IMR-90 (cell line): ENCODE measurements around the gene PPIA. TPM values are rescaled to one million over a fixed set of nuclear protein-coding genes. Genes with fewer than 3 reads are reported as not detected.

Source experiments
- ATAC-seq: fragments of 200-7000 bp; cut with Tn5 transposase; 2 replicates; pipeline ENCODE4 v1.9.1; 2020; ENCODE audit warnings: low read depth, mild to moderate bottlenecking, moderate library complexity
- BruUV-seq: library from RNA; stranded (reverse); fragments of 400-500 nt; replicated peaks from 2 replicates; lab custom pipeline; 2021; lab: Mats Ljungman, UMichigan
- CTCF ChIA-PET: fragments of 300-600 bp; formaldehyde crosslinking; extraction: SDS; loops from one replicate; lab custom pipeline; 2021; ENCODE audit warnings: antibody characterized with exemption; lab: Yijun Ruan, JAX
- POLR2A ChIA-PET: fragments of 300-600 bp; sonication (Branson Sonifier 250); formaldehyde crosslinking; loops from one replicate; lab custom pipeline; 2022; ENCODE audit warnings: antibody characterized with exemption; ENCODE audit not compliant: unreplicated experiment; lab: Charles Lee
- DNase-seq: peaks from one replicate; pipeline ENCODE4 v3.0.0; 2013
- H2AFZ ChIP-seq: replicated peaks from 2 replicates; pipeline ENCODE3; 2013; ENCODE audit warnings: low read length, mild to moderate bottlenecking; ENCODE audit not compliant: poor library complexity
- H2AK5ac ChIP-seq: 2 replicates; pipeline ENCODE4 v1.6.1; 2013; ENCODE audit warnings: low read depth, low read length, inconsistent platforms
- H2AK9ac ChIP-seq: replicated peaks from 2 replicates; pipeline ENCODE3; 2013; ENCODE audit warnings: mild to moderate bottlenecking, low read depth, low read length, moderate library complexity; ENCODE audit not compliant: poor library complexity
- H2BK120ac ChIP-seq: 2 replicates; pipeline ENCODE4 v1.6.1; 2013; ENCODE audit warnings: low read depth, low read length, inconsistent platforms
- H2BK15ac ChIP-seq: 3 replicates; pipeline ENCODE4 v1.6.1; 2013; ENCODE audit warnings: low read depth, low read length, inconsistent platforms
- H2BK20ac ChIP-seq: 2 replicates; pipeline ENCODE4 v1.6.1; 2013; ENCODE audit warnings: low read depth, mild to moderate bottlenecking, inconsistent platforms, low read length, moderate library complexity
- H2BK5ac ChIP-seq: 2 replicates; pipeline ENCODE4 v1.6.1; 2013; ENCODE audit warnings: mild to moderate bottlenecking, low read depth, low read length, inconsistent platforms; ENCODE audit not compliant: poor library complexity, severe bottlenecking
- H3K14ac ChIP-seq: replicated peaks from 2 replicates; pipeline ENCODE4 v1.6.1; 2013; ENCODE audit warnings: low read depth, low read length, inconsistent platforms
- H3K18ac ChIP-seq: 2 replicates; pipeline ENCODE4 v1.6.1; 2013; ENCODE audit warnings: low read depth, low read length, control low read depth
- H3K23ac ChIP-seq: 2 replicates; pipeline ENCODE4 v1.6.1; 2013; ENCODE audit warnings: low read depth, low read length, inconsistent platforms
- H3K27ac ChIP-seq: 2 replicates; pipeline ENCODE4 v1.5.1; 2013; ENCODE audit warnings: mild to moderate bottlenecking, control low read depth, low read length; ENCODE audit not compliant: insufficient read depth
- H3K27me3 ChIP-seq: 2 replicates; pipeline ENCODE4 v1.6.1; 2013; ENCODE audit warnings: low read length; ENCODE audit not compliant: control insufficient read depth, insufficient read depth
- H3K36me3 ChIP-seq: 2 replicates; pipeline ENCODE4 v1.6.1; 2013; ENCODE audit warnings: low read length, mixed read lengths; ENCODE audit not compliant: control insufficient read depth, insufficient read depth
- H3K4ac ChIP-seq: 2 replicates; pipeline ENCODE4 v1.6.1; 2013; ENCODE audit warnings: low read depth, low read length, inconsistent platforms
- H3K4me1 ChIP-seq: 2 replicates; pipeline ENCODE4 v1.6.1; 2013; ENCODE audit warnings: low read length, mixed read lengths; ENCODE audit not compliant: control insufficient read depth, insufficient read depth
- H3K4me2 ChIP-seq: 2 replicates; pipeline ENCODE4 v1.6.1; 2013; ENCODE audit warnings: low read depth, mild to moderate bottlenecking, control low read depth, low read length, moderate library complexity
- H3K4me3 ChIP-seq: 2 replicates; pipeline ENCODE4 v1.5.1; 2013; ENCODE audit warnings: low read depth, mild to moderate bottlenecking, control low read depth, low read length, moderate library complexity; ENCODE audit not compliant: insufficient read depth
- H3K56ac ChIP-seq: 2 replicates; pipeline ENCODE4 v1.6.1; 2013; ENCODE audit warnings: low read length, inconsistent platforms; ENCODE audit not compliant: insufficient read depth; ENCODE audit errors: extremely low read depth
- H3K79me1 ChIP-seq, 2 experiments: 2 replicates each; pipeline ENCODE4 v1.6.1; 2013; ENCODE audit warnings: low read length in 2 of 2, inconsistent platforms in 1 of 2, low read depth in 1 of 2
- H3K9ac ChIP-seq: 2 replicates; pipeline ENCODE4 v1.6.1; 2013; ENCODE audit warnings: low read depth, low read length, control low read depth
- H3K9me1 ChIP-seq: 2 replicates; pipeline ENCODE4 v1.6.1; 2013; ENCODE audit warnings: low read length, inconsistent platforms; ENCODE audit not compliant: insufficient read depth
- H3K9me3 ChIP-seq: 2 replicates; pipeline ENCODE4 v1.6.1; 2013; ENCODE audit warnings: low read length; ENCODE audit not compliant: control insufficient read depth, insufficient read depth
- H4K20me1 ChIP-seq: 2 replicates; pipeline ENCODE4 v1.6.1; 2013; ENCODE audit warnings: low read length, inconsistent platforms; ENCODE audit not compliant: insufficient read depth
- H4K5ac ChIP-seq: 2 replicates; pipeline ENCODE4 v1.6.1; 2013; ENCODE audit warnings: mild to moderate bottlenecking, low read depth, low read length, control low read depth
- H4K8ac ChIP-seq, 2 experiments: 2 replicates each; pipeline ENCODE4 v1.6.1; 2013; ENCODE audit warnings: low read depth in 2 of 2, low read length in 2 of 2, control low read depth in 1 of 2, inconsistent platforms in 1 of 2
- H4K91ac ChIP-seq: 2 replicates; pipeline ENCODE4 v1.6.1; 2013; ENCODE audit warnings: low read depth, low read length, inconsistent platforms; ENCODE audit not compliant: insufficient read depth
- RFX5 ChIP-seq: IDR thresholded peaks from 2 replicates; pipeline ENCODE4 v1.8.0; 2012; ENCODE audit warnings: low read depth, mild to moderate bottlenecking, low read length, moderate library complexity
- SMC3 ChIP-seq: fragments of 150-350 bp; IDR thresholded peaks from 2 replicates; pipeline ENCODE4 v1.6.1; 2016; ENCODE audit warnings: low read depth, mild to moderate bottlenecking, antibody characterized with exemption, low read length, moderate library complexity
- WGBS, 2 experiments: methylation state at CpG; one replicate each; pipeline versions ENCODE4 v1.1.5 to v1.1.7; 2013; ENCODE audit warnings: missing lambda C conversion rate in 2 of 2; ENCODE audit not compliant: insufficient read length in 1 of 2; ENCODE audit errors: extremely low coverage in 2 of 2; 5-methylcytosine and 5-hydroxymethylcytosine counted together
- dilution Hi-C: fragments of 300-500 bp; cut with HindIII; formaldehyde crosslinking; loops from one replicate; pipeline ENCODE4 v1.14.3; 2018; ENCODE audit warnings: low sequenced_read_pairs; ENCODE audit not compliant: unreplicated experiment
- in situ Hi-C: fragments of 300-500 bp; cut with MboI; formaldehyde crosslinking; loops from 3 replicates; pipeline ENCODE4 v1.14.3; 2019; ENCODE audit warnings: low sequenced_read_pairs, inconsistent platforms, mixed read lengths
- intact Hi-C: fragments of 100-400 bp; cut with micrococcal nuclease; formaldehyde crosslinking; loops from 2 replicates; pipeline ENCODE4 v1.10.0; 2022
- polyA plus RNA-seq, 3 experiments: library from polyadenylated mRNA; depleted of rRNA; stranded (reverse); fragments of >200 nt; gene quantifications; 2 replicates each; pipeline ENCODE4 v1.2.3, GENCODE V29; 2012; ENCODE audit warnings: low replicate concordance in 1 of 3
- total RNA-seq: library from RNA; depleted of rRNA; stranded (reverse); fragments of >200 nt; gene quantifications from 2 replicates; pipeline ENCODE4 v1.2.3, GENCODE V29; 2012
- TF ChIP-seq, protein P1 (sequence below): fragments of 150-350 bp; IDR thresholded peaks from 2 replicates; pipeline ENCODE4 v1.6.1; 2016; ENCODE audit warnings: low read depth, mild to moderate bottlenecking, low read length, moderate library complexity, borderline replicate concordance

The PPIA gene
- total and polyA plus RNA-seq, 2 of the 4 experiments (the other 2 are of a cell fraction) = 3,396 to 4,883 TPM

GRCh38 chr7:44798649-44799305, 2.3 kb downstream of the PPIA start:
- peak overlapping the region; percentile 17; the same call in 1 of the 2 replicates for H3K4me3 ChIP-seq
- ChIA-PET POLR2A (interaction anchor here (1.1 kb wide), 1 partner anchor 47 kb away, joined by 3 read pairs; no protein-coding TSS in a partner anchor), CTCF (interaction anchor here (0.6 to 0.8 kb wide), 3 partner anchors 45 to 210 kb away, joined by 4 to 7 read pairs (median 5); no protein-coding TSS in a partner anchor)
- no peak overlapping the region for H3K27ac ChIP-seq
- intact Hi-C loops (loop anchor here (5.0 kb wide), 2 partner anchors 124 to 339 kb away; no protein-coding TSS in a partner anchor), in situ Hi-C loops (no loop called here), dilution Hi-C loops (no loop called here)
- H2BK120ac ChIP-seq = no peak overlapping the region
- no peak overlapping the region for H2BK5ac ChIP-seq
- 0 out of 2 replicates have a peak overlapping the region, but pooled peaks have one; percentile 31 for H3K14ac ChIP-seq
- H4K5ac ChIP-seq = no peak overlapping the region
- H2AK9ac ChIP-seq = no peak overlapping the region
- no peak overlapping the region for H3K4ac ChIP-seq
- H3K56ac ChIP-seq = no peak overlapping the region; the same call in 1 of the 2 replicates
- no peak overlapping the region for H2AK5ac ChIP-seq
- peak overlapping the region; percentile 74 for H3K4me2 ChIP-seq
- DNase-seq (no peak), ATAC-seq (no peak)
- no peaks in the 10 kb centered on the region for H3K27me3 ChIP-seq
- TF ChIP-seq SMC3 = no peak
- TF ChIP-seq, protein P1, sequence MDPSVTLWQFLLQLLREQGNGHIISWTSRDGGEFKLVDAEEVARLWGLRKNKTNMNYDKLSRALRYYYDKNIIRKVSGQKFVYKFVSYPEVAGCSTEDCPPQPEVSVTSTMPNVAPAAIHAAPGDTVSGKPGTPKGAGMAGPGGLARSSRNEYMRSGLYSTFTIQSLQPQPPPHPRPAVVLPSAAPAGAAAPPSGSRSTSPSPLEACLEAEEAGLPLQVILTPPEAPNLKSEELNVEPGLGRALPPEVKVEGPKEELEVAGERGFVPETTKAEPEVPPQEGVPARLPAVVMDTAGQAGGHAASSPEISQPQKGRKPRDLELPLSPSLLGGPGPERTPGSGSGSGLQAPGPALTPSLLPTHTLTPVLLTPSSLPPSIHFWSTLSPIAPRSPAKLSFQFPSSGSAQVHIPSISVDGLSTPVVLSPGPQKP = no peak
- TF ChIP-seq RFX5 = no peak
- H3K4me1 ChIP-seq = peaks cover 2% of the 10 kb centered on the region; the same call in 1 of the 2 replicates
- BruUV-seq = no TSS peak
- WGBS, 2 experiments = 0% methylated on average over 1 of the region's 2 CpGs; no CpG with 5 or more reads in 1 of the 2 experiments
- no peak overlapping the region for H4K8ac ChIP-seq
- no peak overlapping the region for H2AFZ ChIP-seq
- peaks cover 64% of the 10 kb centered on the region for H4K20me1 ChIP-seq
- H3K36me3 ChIP-seq = peaks cover 38% of the 10 kb centered on the region
- H3K9ac ChIP-seq = peak overlapping the region; percentile 23; the same call in 1 of the 2 replicates
- no peaks in the 10 kb centered on the region for H3K9me3 ChIP-seq
- peaks cover 15% of the 10 kb centered on the region for H3K9me1 ChIP-seq
- no peak overlapping the region for H2BK20ac ChIP-seq
- H3K18ac ChIP-seq = no peak overlapping the region
- H3K23ac ChIP-seq = peak overlapping the region; percentile 23; the same call in 1 of the 2 replicates
- peaks cover 13 to 58% of the 10 kb centered on the region in 2 experiments; a peak in 3 of 4 replicates for H3K79me1 ChIP-seq
- no peak overlapping the region for H2BK15ac ChIP-seq
- H4K91ac ChIP-seq = no peak overlapping the region
